ENCODE measurements around the gene CAMKK2.

The CAMKK2 gene

GRCh38 chr12:121240062-121240420 is 56.5 kb downstream of the CAMKK2 start:
- no peak for TF ChIP-seq CTCF (IDR thresholded peaks at IDR 0.05; ENCODE audit: low read depth, low read length)
- no peak for TF ChIP-seq EZH2phosphoT487 (IDR thresholded peaks at IDR 0.05; ENCODE audit: low read depth)
- Histone ChIP-seq H3K4me1 (ENCODE audit: low read length) (no peaks in the 10 kb centered on the region), H3K4me2 (ENCODE audit: low read length) (no peak overlapping the region), H3K36me3 (replicated peaks; ENCODE audit: low read depth, low read length) (peaks cover 5% of the 10 kb centered on the region), H3K27me3 (ENCODE audit: low read depth, low read length) (no peaks in the 10 kb centered on the region), H4K20me1 (ENCODE audit: insufficient read depth, low read length) (no peaks in the 10 kb centered on the region), H3K4me3 (ENCODE audit: low read length) (no peak overlapping the region), H3K9me3 (ENCODE audit: insufficient read depth, low read length) (no peaks in the 10 kb centered on the region), H2AFZ (ENCODE audit: low read depth, low read length) (no peak overlapping the region), H3K27ac (ENCODE audit: low read length) (no peak overlapping the region), H3K79me2 (ENCODE audit: low read length) (no peaks in the 10 kb centered on the region), H3K9ac (ENCODE audit: low read length) (no peak overlapping the region)

- TF ChIP-seq CTCF (IDR thresholded peaks at IDR 0.05; ENCODE audit: low read depth, low read length) (no peak), EZH2phosphoT487 (IDR thresholded peaks at IDR 0.05; ENCODE audit: low read depth) (no peak)
- H2AFZ ChIP-seq (ENCODE audit: low read depth, low read length): no peak overlapping the region
- no peaks in the 10 kb centered on the region for H4K20me1 ChIP-seq (ENCODE audit: insufficient read depth, low read length)
- H3K27me3 ChIP-seq (ENCODE audit: low read depth, low read length): no peaks in the 10 kb centered on the region
- peaks cover 4% of the 10 kb centered on the region for H3K36me3 ChIP-seq (replicated peaks; ENCODE audit: low read depth, low read length)
- no peak overlapping the region for H3K9ac ChIP-seq (ENCODE audit: low read length)
- H3K27ac ChIP-seq (ENCODE audit: low read length): no peak overlapping the region
- no peaks in the 10 kb centered on the region for H3K4me1 ChIP-seq (ENCODE audit: low read length)
- H3K79me2 ChIP-seq (ENCODE audit: low read length): no peaks in the 10 kb centered on the region
- H3K4me2 ChIP-seq (ENCODE audit: low read length): no peak overlapping the region
- H3K4me3 ChIP-seq (ENCODE audit: low read length): no peak overlapping the region
- no peaks in the 10 kb centered on the region for H3K9me3 ChIP-seq (ENCODE audit: insufficient read depth, low read length)
Observed at GRCh38 chr12:121239351-121240061, 57.0 kb downstream of the CAMKK2 start.

GRCh38 chr12:121238604-121239350 is 57.7 kb downstream of the CAMKK2 start:
- H3K27ac ChIP-seq (ENCODE audit: low read length): no peak overlapping the region
- no peaks in the 10 kb centered on the region for H4K20me1 ChIP-seq (ENCODE audit: insufficient read depth, low read length)
- TF ChIP-seq EZH2phosphoT487 (IDR thresholded peaks at IDR 0.05; ENCODE audit: low read depth): no peak
- no peak for TF ChIP-seq CTCF (IDR thresholded peaks at IDR 0.05; ENCODE audit: low read depth, low read length)
- no peaks in the 10 kb centered on the region for H3K4me1 ChIP-seq (ENCODE audit: low read length)
- H3K9me3 ChIP-seq (ENCODE audit: insufficient read depth, low read length): no peaks in the 10 kb centered on the region
- H3K4me2 ChIP-seq (ENCODE audit: low read length): no peak overlapping the region
- no peaks in the 10 kb centered on the region for H3K79me2 ChIP-seq (ENCODE audit: low read length)
- H3K27me3 ChIP-seq (ENCODE audit: low read depth, low read length): no peaks in the 10 kb centered on the region
- H3K9ac ChIP-seq (ENCODE audit: low read length): no peak overlapping the region
- no peak overlapping the region for H2AFZ ChIP-seq (ENCODE audit: low read depth, low read length)
- H3K4me3 ChIP-seq (ENCODE audit: low read length): no peak overlapping the region
- H3K36me3 ChIP-seq (replicated peaks; ENCODE audit: low read depth, low read length): peaks cover 4% of the 10 kb centered on the region

DNA sequence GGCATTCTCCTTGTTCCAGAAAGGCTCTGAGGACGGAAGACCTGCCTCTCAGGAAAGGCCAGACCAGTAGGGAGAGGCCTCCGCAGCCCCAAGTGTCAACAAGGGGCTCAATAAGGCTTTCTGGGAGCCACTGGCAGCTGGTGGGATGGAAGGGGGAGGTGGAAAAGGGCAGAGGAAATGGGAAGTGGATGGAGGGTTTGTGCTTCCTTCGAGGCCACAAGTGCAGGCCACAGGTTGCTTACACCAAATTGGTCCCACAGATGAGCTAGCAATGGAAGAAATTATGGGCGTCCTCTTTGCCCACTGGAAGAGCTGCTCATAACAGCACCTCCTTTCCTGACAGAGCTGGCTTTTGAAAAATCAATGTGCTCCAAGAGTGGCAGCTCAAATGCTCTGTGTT is 58.4 kb downstream of the CAMKK2 start:
- Histone ChIP-seq H3K4me2 (ENCODE audit: low read length) (no peak overlapping the region), H3K27ac (ENCODE audit: low read length) (no peak overlapping the region), H3K27me3 (ENCODE audit: low read depth, low read length) (no peaks in the 10 kb centered on the region), H4K20me1 (ENCODE audit: insufficient read depth, low read length) (no peaks in the 10 kb centered on the region), H3K9me3 (ENCODE audit: insufficient read depth, low read length) (no peaks in the 10 kb centered on the region), H3K4me3 (ENCODE audit: low read length) (no peak overlapping the region), H3K36me3 (replicated peaks; ENCODE audit: low read depth, low read length) (peaks cover 3% of the 10 kb centered on the region), H3K4me1 (ENCODE audit: low read length) (no peaks in the 10 kb centered on the region), H3K79me2 (ENCODE audit: low read length) (no peaks in the 10 kb centered on the region), H3K9ac (ENCODE audit: low read length) (no peak overlapping the region), H2AFZ (ENCODE audit: low read depth, low read length) (no peak overlapping the region)
- TF ChIP-seq CTCF (IDR thresholded peaks at IDR 0.05; ENCODE audit: low read depth, low read length) (no peak), EZH2phosphoT487 (IDR thresholded peaks at IDR 0.05; ENCODE audit: low read depth) (no peak)

Measured in OCI-LY3 (cell line).